Endothelial cell (in vitro differentiated cells): ENCODE results near the gene ZBTB22. TPM values are rescaled to one million over a fixed set of nuclear protein-coding genes. Genes with fewer than 3 reads are reported as not detected.

ENCODE experiments used
- DNase-seq: peaks from one replicate; pipeline ENCODE4 v3.0.0; 2021; ENCODE audit warnings: low spot score
- H3K27ac Mint-ChIP-seq: one replicate; pipeline ENCODE4 v1.8.0; 2021; ENCODE audit warnings: mixed read lengths, inconsistent platforms; ENCODE audit not compliant: unreplicated experiment
- H3K27me3 Mint-ChIP-seq: one replicate; pipeline ENCODE4 v1.8.0; 2021; ENCODE audit warnings: mild to moderate bottlenecking, moderate library complexity, mixed read lengths, inconsistent platforms; ENCODE audit not compliant: unreplicated experiment
- H3K36me3 Mint-ChIP-seq: one replicate; pipeline ENCODE4 v1.8.0; 2021; ENCODE audit warnings: mild to moderate bottlenecking, low read depth, mixed read lengths, inconsistent platforms; ENCODE audit not compliant: unreplicated experiment
- H3K4me1 Mint-ChIP-seq: one replicate; pipeline ENCODE4 v1.8.0; 2021; ENCODE audit warnings: mild to moderate bottlenecking, mixed read lengths, inconsistent platforms; ENCODE audit not compliant: unreplicated experiment
- H3K4me3 Mint-ChIP-seq: one replicate; pipeline ENCODE4 v1.8.0; 2021; ENCODE audit warnings: mild to moderate bottlenecking, mixed read lengths, inconsistent platforms; ENCODE audit not compliant: unreplicated experiment
- H3K9me3 Mint-ChIP-seq: one replicate; pipeline ENCODE4 v1.8.0; 2021; ENCODE audit warnings: mixed read lengths, inconsistent platforms; ENCODE audit not compliant: unreplicated experiment
- total RNA-seq: library from RNA; stranded (reverse); fragmentation: NEBNext Ultra II Directional; extraction: Animal tissue kit (Norgen Biotek cat#: 25700); gene quantifications from one replicate; pipeline ENCODE4 v1.2.1, GENCODE V29; 2021; ENCODE audit not compliant: unreplicated experiment
- TF ChIP-seq, protein P1 (sequence below): fragments of 200-600 bp; sonication (generic); IDR thresholded peaks from one replicate; pipeline ENCODE4 v1.5.0; 2021; ENCODE audit warnings: antibody characterized with exemption; ENCODE audit not compliant: unreplicated experiment

Gene ZBTB22
- total RNA-seq, 1 donor from 2014 or later, result 16.9 TPM

DNA sequence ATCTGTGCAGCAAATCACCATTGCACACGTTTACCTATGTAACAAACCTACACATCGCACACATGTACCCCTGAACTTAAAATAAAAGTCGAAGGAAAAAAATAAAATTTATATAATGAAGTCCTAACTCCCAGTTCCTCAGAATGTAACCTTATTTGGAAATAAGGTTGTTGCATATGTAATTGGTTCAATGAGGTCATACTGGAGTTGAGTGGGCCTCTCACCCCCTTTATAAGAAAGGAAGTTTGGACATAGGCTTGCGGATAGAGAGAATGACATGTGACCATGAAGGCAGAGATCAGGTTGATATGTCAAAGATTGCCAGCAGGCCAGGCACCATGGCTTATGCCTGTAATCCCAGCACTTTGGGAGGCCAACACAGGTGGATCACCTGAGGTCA lies 16.1 kb upstream of the ZBTB22 start:
- no peaks in the 10 kb centered on the region for H3K9me3 Mint-ChIP-seq
- no peak for DNase-seq
- no peak overlapping the region for H3K27ac Mint-ChIP-seq
- no peak overlapping the region for H3K4me3 Mint-ChIP-seq
- no peaks in the 10 kb centered on the region for H3K4me1 Mint-ChIP-seq
- H3K36me3 Mint-ChIP-seq, result no peaks in the 10 kb centered on the region
- peaks cover 2% of the 10 kb centered on the region for H3K27me3 Mint-ChIP-seq
- TF ChIP-seq, protein P1, sequence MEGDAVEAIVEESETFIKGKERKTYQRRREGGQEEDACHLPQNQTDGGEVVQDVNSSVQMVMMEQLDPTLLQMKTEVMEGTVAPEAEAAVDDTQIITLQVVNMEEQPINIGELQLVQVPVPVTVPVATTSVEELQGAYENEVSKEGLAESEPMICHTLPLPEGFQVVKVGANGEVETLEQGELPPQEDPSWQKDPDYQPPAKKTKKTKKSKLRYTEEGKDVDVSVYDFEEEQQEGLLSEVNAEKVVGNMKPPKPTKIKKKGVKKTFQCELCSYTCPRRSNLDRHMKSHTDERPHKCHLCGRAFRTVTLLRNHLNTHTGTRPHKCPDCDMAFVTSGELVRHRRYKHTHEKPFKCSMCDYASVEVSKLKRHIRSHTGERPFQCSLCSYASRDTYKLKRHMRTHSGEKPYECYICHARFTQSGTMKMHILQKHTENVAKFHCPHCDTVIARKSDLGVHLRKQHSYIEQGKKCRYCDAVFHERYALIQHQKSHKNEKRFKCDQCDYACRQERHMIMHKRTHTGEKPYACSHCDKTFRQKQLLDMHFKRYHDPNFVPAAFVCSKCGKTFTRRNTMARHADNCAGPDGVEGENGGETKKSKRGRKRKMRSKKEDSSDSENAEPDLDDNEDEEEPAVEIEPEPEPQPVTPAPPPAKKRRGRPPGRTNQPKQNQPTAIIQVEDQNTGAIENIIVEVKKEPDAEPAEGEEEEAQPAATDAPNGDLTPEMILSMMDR, result no peak

DNA sequence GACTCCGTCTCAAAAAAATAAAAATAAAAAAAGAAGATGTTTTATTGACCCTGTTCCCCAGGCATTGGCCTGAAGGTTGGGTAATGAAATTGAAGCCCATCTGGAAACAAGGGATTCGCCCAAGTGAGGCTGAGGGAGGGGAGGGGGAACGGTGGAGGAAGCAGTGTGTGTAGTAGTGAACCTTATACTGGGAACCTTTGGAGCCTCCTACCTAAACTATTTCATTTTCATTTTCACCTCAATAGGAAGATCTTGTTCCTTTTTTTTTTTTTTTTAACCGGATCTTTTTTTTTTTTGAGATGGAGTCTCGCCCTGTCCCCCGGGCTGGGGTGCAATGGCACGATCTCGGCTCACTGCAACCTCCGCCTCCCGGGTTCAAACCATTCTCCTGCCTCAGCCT lies 13.2 kb upstream of the ZBTB22 start:
- TF ChIP-seq, protein P1, result no peak
- DNase-seq, result no peak
- Mint-ChIP-seq H3K27ac (no peak overlapping the region), H3K9me3 (no peaks in the 10 kb centered on the region), H3K36me3 (no peaks in the 10 kb centered on the region), H3K4me1 (no peaks in the 10 kb centered on the region), H3K4me3 (no peak overlapping the region), H3K27me3 (peaks cover 1% of the 10 kb centered on the region)

DNA sequence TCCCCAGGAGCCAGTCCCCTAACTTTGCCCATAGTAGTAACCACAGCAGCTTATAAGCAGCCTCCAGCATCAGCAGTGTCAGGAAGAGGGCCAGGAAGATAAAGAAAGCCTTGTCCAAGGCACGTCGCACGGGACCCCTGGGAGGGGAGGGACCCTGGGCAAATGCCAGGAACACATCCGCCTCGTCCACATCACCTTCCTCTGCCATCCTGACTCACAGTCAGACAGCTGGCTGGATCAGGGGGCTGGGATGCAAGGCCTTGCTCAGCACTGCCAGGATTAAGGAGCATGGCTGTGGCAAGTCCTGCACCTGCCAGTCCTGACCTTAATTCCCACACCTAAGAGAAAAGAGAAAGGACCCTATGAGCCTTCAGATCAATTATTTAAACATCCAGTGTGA lies 11.5 kb upstream of the ZBTB22 start:
- Mint-ChIP-seq H3K4me3 (no peak overlapping the region), H3K4me1 (peaks cover 4% of the 10 kb centered on the region), H3K27me3 (peaks cover 1% of the 10 kb centered on the region), H3K36me3 (no peaks in the 10 kb centered on the region), H3K27ac (no peak overlapping the region), H3K9me3 (no peaks in the 10 kb centered on the region)
- DNase-seq, result no peak
- TF ChIP-seq, protein P1, result no peak

DNA sequence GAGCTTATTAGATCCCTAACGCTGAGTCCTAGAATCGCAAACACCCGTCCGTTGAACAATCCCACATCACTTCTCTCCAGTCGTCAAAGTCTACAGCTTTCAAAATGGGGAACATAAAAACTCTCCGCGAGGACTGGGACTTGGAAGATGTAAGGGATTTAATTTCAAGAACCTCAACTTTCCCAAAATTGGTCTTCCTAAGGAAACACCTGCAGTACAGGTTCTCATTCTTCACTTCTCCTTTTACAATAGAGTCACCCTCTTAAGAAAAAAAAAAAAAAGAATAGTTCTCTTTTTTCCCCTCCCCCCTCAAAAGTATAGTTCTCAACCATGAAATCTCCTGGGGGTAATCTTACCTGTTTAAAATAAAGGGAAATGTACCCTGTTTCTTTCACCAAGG lies 6.6 kb upstream of the ZBTB22 start:
- no peak for DNase-seq
- Mint-ChIP-seq H3K36me3 (peaks cover 24% of the 10 kb centered on the region), H3K4me3 (peak overlapping the region; percentile 44), H3K4me1 (peaks cover 44% of the 10 kb centered on the region), H3K27ac (no peak overlapping the region), H3K9me3 (no peaks in the 10 kb centered on the region), H3K27me3 (peaks cover 23% of the 10 kb centered on the region)
- TF ChIP-seq, protein P1, result no peak

DNA sequence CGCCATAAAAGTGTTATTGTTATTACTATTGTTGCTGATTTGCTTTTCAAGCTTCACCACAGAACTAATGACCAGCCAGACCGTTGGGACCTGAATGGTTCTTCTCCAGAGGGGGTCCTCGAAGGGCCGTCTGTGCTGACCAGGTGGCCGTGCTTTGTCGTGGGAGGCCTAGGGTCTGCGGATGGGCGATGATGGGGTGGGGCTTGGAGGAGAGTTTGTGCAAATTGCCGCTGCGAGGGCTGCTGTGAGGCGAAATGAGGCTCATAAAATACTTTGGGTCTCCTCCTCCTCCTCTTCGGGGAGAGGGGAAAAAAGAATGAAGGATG lies 6.0 kb upstream of the ZBTB22 start:
- Mint-ChIP-seq H3K4me1 (peaks cover 48% of the 10 kb centered on the region), H3K27me3 (peaks cover 23% of the 10 kb centered on the region), H3K27ac (peak overlapping the region; percentile 99), H3K36me3 (peaks cover 27% of the 10 kb centered on the region), H3K4me3 (peak overlapping the region; percentile 99), H3K9me3 (no peaks in the 10 kb centered on the region)
- no peak for DNase-seq
- TF ChIP-seq, protein P1, result no peak
